Measurements from ENCODE around the gene NSD1. TPM values are rescaled to one million over a fixed set of nuclear protein-coding genes. Genes with fewer than 3 reads are reported as not detected.

NSD1 gene
- polyA plus RNA-seq, 1 donor from 2014 or later = 12.8 TPM

DNA sequence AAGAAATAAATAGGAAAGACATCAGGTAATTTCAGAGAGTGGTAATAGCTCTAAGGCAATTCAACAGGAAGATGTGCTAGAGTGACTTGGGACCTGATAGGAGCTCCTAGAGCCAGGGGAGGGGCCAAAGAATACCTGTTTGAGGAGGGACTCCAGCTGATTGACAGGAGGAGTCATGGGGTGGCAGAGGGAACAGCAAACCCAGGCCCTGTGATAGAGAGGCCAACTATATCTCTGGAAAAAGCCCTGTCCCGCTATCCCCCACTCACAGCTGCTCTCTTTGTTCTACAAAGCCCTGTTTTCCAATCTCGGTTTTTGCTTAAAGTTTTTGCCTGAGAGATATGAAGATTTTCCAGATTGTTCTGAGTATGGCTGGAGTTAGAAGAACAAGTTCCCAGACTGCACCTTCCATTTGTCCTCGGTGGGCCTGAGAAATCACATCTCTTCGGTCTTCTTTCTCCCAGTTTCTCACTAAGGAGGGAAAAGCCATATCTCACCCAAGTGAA, 9.0 kb upstream of the NSD1 start:
- no peak for TF ChIP-seq SMC3 (conservative IDR thresholded peaks at IDR 0.05; ENCODE audit: poor library complexity)
- no peak overlapping the region for H3K4me3 ChIP-seq (ENCODE audit: low read length)
- no peak overlapping the region for H3K27ac ChIP-seq (ENCODE audit: low read length)
- no peaks in the 10 kb centered on the region for H3K9me3 ChIP-seq (ENCODE audit: low read length)
- H3K36me3 ChIP-seq (ENCODE audit: insufficient read depth, low read length) = no peaks in the 10 kb centered on the region
- no peaks in the 10 kb centered on the region for H3K79me2 ChIP-seq (replicated peaks; ENCODE audit: insufficient read depth, low read length)
- no peak overlapping the region for H3K9ac ChIP-seq (ENCODE audit: low read length)
- H3F3A ChIP-seq (ENCODE audit: insufficient read depth, low read length, poor library complexity, severe bottlenecking) = no peaks in the 10 kb centered on the region
- H3K27me3 ChIP-seq (ENCODE audit: insufficient read depth, low read depth, low read length) = no peaks in the 10 kb centered on the region
- H3K4me2 ChIP-seq (ENCODE audit: low read length) = no peak overlapping the region
- no peak overlapping the region for H2AFZ ChIP-seq (ENCODE audit: low read depth, low read length)
- no peaks in the 10 kb centered on the region for H3K9me2 ChIP-seq (ENCODE audit: insufficient read depth, low read length)
- no peaks in the 10 kb centered on the region for H4K20me1 ChIP-seq (ENCODE audit: insufficient read depth)

DNA sequence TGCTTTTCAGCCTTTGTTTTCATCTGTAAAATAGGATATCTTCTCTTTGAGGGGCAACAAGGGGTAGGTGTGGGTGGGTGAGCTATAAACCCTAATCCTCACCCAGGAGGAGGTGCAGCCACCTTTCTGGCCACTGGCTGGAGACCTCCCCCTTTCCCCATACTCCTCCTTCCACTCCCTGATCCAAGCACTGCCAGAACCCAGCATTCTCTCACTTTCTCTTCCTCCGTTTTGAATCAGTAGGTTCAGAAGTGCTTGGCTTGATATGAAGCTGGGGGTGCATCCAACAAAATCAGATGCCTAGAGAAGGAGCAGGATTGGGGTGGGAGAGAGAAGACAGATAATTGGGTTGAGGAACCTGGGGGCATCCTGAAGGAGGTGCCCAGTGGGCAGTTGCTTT, 6.8 kb upstream of the NSD1 start:
- Histone ChIP-seq H3K27me3 (ENCODE audit: insufficient read depth, low read depth, low read length) (no peaks in the 10 kb centered on the region), H3K9me3 (ENCODE audit: low read length) (no peaks in the 10 kb centered on the region), H3K79me2 (replicated peaks; ENCODE audit: insufficient read depth, low read length) (no peaks in the 10 kb centered on the region), H2AFZ (ENCODE audit: low read depth, low read length) (no peak overlapping the region), H3K9me2 (ENCODE audit: insufficient read depth, low read length) (no peaks in the 10 kb centered on the region), H3K4me2 (ENCODE audit: low read length) (no peak overlapping the region), H3K4me3 (ENCODE audit: low read length) (no peak overlapping the region), H4K20me1 (ENCODE audit: insufficient read depth) (no peaks in the 10 kb centered on the region), H3F3A (ENCODE audit: insufficient read depth, low read length, poor library complexity, severe bottlenecking) (no peaks in the 10 kb centered on the region), H3K27ac (ENCODE audit: low read length) (no peak overlapping the region), H3K9ac (ENCODE audit: low read length) (no peak overlapping the region), H3K36me3 (ENCODE audit: insufficient read depth, low read length) (no peaks in the 10 kb centered on the region)
- TF ChIP-seq RAD21 (conservative IDR thresholded peaks at IDR 0.05) (no peak), POLR2AphosphoS5 (IDR thresholded peaks at IDR 0.05) (no peak), SMC3 (conservative IDR thresholded peaks at IDR 0.05; ENCODE audit: poor library complexity) (no peak), EP300 (conservative IDR thresholded peaks at IDR 0.05; ENCODE audit: poor library complexity, severe bottlenecking) (no peak), EZH2 (IDR thresholded peaks at IDR 0.05; ENCODE audit: borderline replicate concordance, insufficient read depth, low read length, poor library complexity, severe bottlenecking) (no peak), MXI1 (conservative IDR thresholded peaks at IDR 0.05; ENCODE audit: poor library complexity, severe bottlenecking) (no peak), TAF1 (IDR thresholded peaks at IDR 0.05; ENCODE audit: low read depth) (no peak), REST (IDR thresholded peaks at IDR 0.05; ENCODE audit: borderline replicate concordance) (no peak)
- TF ChIP-seq, protein P1, sequence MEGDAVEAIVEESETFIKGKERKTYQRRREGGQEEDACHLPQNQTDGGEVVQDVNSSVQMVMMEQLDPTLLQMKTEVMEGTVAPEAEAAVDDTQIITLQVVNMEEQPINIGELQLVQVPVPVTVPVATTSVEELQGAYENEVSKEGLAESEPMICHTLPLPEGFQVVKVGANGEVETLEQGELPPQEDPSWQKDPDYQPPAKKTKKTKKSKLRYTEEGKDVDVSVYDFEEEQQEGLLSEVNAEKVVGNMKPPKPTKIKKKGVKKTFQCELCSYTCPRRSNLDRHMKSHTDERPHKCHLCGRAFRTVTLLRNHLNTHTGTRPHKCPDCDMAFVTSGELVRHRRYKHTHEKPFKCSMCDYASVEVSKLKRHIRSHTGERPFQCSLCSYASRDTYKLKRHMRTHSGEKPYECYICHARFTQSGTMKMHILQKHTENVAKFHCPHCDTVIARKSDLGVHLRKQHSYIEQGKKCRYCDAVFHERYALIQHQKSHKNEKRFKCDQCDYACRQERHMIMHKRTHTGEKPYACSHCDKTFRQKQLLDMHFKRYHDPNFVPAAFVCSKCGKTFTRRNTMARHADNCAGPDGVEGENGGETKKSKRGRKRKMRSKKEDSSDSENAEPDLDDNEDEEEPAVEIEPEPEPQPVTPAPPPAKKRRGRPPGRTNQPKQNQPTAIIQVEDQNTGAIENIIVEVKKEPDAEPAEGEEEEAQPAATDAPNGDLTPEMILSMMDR (IDR thresholded peaks at IDR 0.05; ENCODE audit: poor library complexity, severe bottlenecking) = no peak

DNA sequence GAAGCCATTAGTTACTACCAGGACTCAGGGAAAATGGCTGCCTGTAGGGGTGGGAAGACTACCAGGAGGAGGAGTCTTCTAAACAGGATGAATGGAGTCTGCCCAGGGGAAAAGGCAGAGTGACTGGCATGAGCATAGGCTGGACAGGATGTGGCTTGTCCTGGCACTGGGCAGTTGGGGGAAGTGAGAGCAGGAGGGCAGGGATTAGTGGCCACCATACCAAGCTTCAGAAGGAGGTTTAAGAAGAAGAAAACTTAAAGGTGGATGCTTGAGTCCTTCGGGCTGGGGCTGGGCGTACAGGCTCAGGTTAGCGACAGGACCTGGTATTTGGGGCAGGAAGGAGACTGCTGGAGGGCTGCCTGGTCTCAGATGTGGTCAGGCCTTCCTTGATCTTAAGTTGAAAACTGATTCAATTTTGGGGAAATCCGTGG, 5.0 kb upstream of the NSD1 start:
- Histone ChIP-seq H3K9ac (ENCODE audit: low read length) (no peak overlapping the region), H3K9me3 (ENCODE audit: low read length) (no peaks in the 10 kb centered on the region), H3F3A (ENCODE audit: insufficient read depth, low read length, poor library complexity, severe bottlenecking) (no peaks in the 10 kb centered on the region), H3K4me2 (ENCODE audit: low read length) (no peak overlapping the region), H4K20me1 (ENCODE audit: insufficient read depth) (no peaks in the 10 kb centered on the region), H3K9me2 (ENCODE audit: insufficient read depth, low read length) (no peaks in the 10 kb centered on the region), H3K27me3 (ENCODE audit: insufficient read depth, low read depth, low read length) (no peaks in the 10 kb centered on the region), H3K27ac (ENCODE audit: low read length) (no peak overlapping the region), H3K4me3 (ENCODE audit: low read length) (no peak overlapping the region), H2AFZ (ENCODE audit: low read depth, low read length) (no peak overlapping the region), H3K36me3 (ENCODE audit: insufficient read depth, low read length) (no peaks in the 10 kb centered on the region), H3K79me2 (replicated peaks; ENCODE audit: insufficient read depth, low read length) (no peaks in the 10 kb centered on the region)
- no peak for TF ChIP-seq POLR2AphosphoS5 (IDR thresholded peaks at IDR 0.05)
- no peak for TF ChIP-seq SMC3 (conservative IDR thresholded peaks at IDR 0.05; ENCODE audit: poor library complexity)
- no peak for TF ChIP-seq EP300 (conservative IDR thresholded peaks at IDR 0.05; ENCODE audit: poor library complexity, severe bottlenecking)
- TF ChIP-seq EZH2 (IDR thresholded peaks at IDR 0.05; ENCODE audit: borderline replicate concordance, insufficient read depth, low read length, poor library complexity, severe bottlenecking) = no peak
- TF ChIP-seq MXI1 (conservative IDR thresholded peaks at IDR 0.05; ENCODE audit: poor library complexity, severe bottlenecking) = no peak
- TF ChIP-seq RAD21 (conservative IDR thresholded peaks at IDR 0.05) = no peak
- TF ChIP-seq, protein P1 (IDR thresholded peaks at IDR 0.05; ENCODE audit: poor library complexity, severe bottlenecking) = no peak
- no peak for TF ChIP-seq TAF1 (IDR thresholded peaks at IDR 0.05; ENCODE audit: low read depth)
- no peak for TF ChIP-seq REST (IDR thresholded peaks at IDR 0.05; ENCODE audit: borderline replicate concordance)

All from neural cell (in vitro differentiated cells).